DND-41 (cell line): ENCODE measurements around the gene ZNF195.
"Not testable (repeated sequence)": the region's sequence is repeated elsewhere in the genome, so short reads cannot be mapped to it uniquely, and the experiment has no call there.

Source experiments
- CTCF ChIP-seq: IDR thresholded peaks from 2 replicates; pipeline ENCODE4 v1.5.1; 2012; ENCODE audit warnings: borderline replicate concordance, low read length, moderate library complexity, mild to moderate bottlenecking; ENCODE audit not compliant: poor library complexity, severe bottlenecking; ENCODE audit errors: extremely low read depth
- EZH2 ChIP-seq: IDR thresholded peaks from 3 replicates; pipeline ENCODE4 v1.6.1; 2012; ENCODE audit warnings: borderline replicate concordance, low read depth, mild to moderate bottlenecking, moderate library complexity, low read length, inconsistent platforms; ENCODE audit not compliant: severe bottlenecking

GRCh38 chr11:3417047-3417446 lies 38.1 kb upstream of the ZNF195 start:
- peak; percentile 61 for TF ChIP-seq CTCF
- not testable (repeated sequence) for TF ChIP-seq EZH2
